Measurements from ENCODE around the gene NOTCH1.

GRCh38 chr9:136470356-136470755 is 75.5 kb downstream of the NOTCH1 start:
- TF ChIP-seq EZH2phosphoT487 (conservative IDR thresholded peaks at IDR 0.05; ENCODE audit: low read length), result no peak
- no peak for TF ChIP-seq CTCF (IDR thresholded peaks at IDR 0.05; ENCODE audit: insufficient read depth, low read length, poor library complexity, severe bottlenecking)
